LNCAP (cell line): Measurements from ENCODE around the gene LCN6.

Experiments used
- TF ChIP-seq, protein P1 (sequence below): fragments of 450-650 bp; IDR thresholded peaks from 2 replicates; pipeline ENCODE4 v1.5.1; 2017; ENCODE audit warnings: mild to moderate bottlenecking

LCN6 gene

GRCh38 chr9:136771907-136772415 is 23.6 kb upstream of the LCN6 start:
- TF ChIP-seq, protein P1, sequence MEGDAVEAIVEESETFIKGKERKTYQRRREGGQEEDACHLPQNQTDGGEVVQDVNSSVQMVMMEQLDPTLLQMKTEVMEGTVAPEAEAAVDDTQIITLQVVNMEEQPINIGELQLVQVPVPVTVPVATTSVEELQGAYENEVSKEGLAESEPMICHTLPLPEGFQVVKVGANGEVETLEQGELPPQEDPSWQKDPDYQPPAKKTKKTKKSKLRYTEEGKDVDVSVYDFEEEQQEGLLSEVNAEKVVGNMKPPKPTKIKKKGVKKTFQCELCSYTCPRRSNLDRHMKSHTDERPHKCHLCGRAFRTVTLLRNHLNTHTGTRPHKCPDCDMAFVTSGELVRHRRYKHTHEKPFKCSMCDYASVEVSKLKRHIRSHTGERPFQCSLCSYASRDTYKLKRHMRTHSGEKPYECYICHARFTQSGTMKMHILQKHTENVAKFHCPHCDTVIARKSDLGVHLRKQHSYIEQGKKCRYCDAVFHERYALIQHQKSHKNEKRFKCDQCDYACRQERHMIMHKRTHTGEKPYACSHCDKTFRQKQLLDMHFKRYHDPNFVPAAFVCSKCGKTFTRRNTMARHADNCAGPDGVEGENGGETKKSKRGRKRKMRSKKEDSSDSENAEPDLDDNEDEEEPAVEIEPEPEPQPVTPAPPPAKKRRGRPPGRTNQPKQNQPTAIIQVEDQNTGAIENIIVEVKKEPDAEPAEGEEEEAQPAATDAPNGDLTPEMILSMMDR, result no peak

GRCh38 chr9:136769710-136770191 is 21.4 kb upstream of the LCN6 start:
- TF ChIP-seq, protein P1, result peak; percentile 65

DNA sequence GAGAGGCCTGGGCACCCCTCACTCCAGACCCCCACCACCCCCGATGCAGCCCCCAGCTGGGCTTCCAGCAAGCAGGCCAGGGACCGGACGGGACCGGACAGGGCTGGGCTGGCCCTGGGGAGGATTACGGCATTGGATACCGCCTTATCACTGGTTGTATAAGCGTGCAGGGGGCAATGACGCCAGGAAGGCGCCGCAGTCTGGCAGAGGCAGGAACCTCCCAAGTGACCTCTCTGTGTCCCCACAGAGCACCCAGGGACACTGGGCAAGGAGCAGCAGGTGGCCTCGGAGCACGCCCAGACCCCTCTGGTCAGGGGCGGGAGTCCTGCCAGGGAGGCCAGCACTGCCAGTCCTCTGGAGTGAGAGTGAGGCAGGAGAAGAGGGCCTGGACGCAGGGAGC is 16.7 kb upstream of the LCN6 start:
- TF ChIP-seq, protein P1, result no peak

DNA sequence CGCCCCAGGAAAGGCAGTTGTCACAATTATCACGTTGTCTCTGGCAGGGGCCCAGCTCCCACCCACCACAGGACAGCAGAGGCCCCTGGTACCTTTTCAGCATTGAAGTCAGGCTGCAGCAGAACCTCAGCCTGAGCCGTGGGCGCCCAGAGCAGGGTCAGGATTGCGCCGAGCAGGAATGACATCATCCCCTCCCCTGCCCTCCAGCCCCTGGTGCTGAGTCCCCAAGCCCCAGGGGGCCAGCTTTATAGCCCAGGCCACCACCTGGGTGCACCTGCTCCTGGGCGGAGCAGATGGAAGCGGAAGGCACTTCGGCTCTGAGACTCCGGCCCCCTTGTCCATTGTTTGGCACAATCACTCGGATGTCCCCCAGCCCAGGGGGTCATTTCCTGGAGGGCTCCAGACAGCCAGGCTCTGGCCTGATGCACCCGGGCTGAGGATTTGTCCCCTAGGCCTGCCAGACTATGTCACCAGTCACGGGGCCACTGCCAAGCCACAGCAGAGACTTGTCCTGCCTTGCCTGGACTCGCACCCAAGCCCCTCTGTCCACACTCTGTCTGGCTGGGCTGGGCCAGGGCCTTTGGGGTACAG is 16.1 kb upstream of the LCN6 start, which contains the start of gene LCN15:
Gene LCN15, minus strand, starts transcription at position 218 of the 591 bp plus-strand sequence. Its CDS starts 30 bp downstream, at position 188.
- TF ChIP-seq, protein P1, result no peak

DNA sequence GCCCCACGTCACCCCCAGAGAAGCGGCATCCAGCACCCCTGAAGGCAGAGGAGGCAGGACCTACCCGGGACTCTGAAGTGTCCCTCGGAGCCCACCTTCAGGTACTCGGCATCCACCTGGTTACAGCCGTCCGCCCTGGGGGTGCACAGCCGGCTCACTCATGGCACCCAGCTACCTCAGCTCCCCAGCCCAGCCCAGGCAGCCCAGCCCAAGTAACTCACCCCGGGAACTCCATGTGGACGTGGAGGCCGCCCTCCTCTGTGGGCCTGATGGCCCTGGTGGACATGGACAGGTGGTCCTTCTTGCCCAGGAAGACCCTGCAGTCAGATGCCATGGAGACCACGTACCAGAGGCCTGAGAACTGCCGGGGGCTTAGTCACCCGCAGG is 15.3 kb upstream of the LCN6 start:
- TF ChIP-seq, protein P1, result no peak

- TF ChIP-seq, protein P1, result no peak
Measured at GRCh38 chr9:136762915-136763648, 14.8 kb upstream of the LCN6 start.

GRCh38 chr9:136762221-136762691 is 13.9 kb upstream of the LCN6 start:
- TF ChIP-seq, protein P1, result no peak
